GM19468 (cell line): Measurements from ENCODE around the gene PIP4K2A.

Experiments
- ATAC-seq: cut with Tn5 transposase; IDR thresholded peaks from one replicate; pipeline ENCODE4 v1.9.1; 2021; ENCODE audit warnings: mild to moderate bottlenecking, moderate library complexity, moderate number of reproducible peaks; ENCODE audit not compliant: unreplicated experiment; ENCODE audit errors: extremely low read depth

PIP4K2A gene

DNA sequence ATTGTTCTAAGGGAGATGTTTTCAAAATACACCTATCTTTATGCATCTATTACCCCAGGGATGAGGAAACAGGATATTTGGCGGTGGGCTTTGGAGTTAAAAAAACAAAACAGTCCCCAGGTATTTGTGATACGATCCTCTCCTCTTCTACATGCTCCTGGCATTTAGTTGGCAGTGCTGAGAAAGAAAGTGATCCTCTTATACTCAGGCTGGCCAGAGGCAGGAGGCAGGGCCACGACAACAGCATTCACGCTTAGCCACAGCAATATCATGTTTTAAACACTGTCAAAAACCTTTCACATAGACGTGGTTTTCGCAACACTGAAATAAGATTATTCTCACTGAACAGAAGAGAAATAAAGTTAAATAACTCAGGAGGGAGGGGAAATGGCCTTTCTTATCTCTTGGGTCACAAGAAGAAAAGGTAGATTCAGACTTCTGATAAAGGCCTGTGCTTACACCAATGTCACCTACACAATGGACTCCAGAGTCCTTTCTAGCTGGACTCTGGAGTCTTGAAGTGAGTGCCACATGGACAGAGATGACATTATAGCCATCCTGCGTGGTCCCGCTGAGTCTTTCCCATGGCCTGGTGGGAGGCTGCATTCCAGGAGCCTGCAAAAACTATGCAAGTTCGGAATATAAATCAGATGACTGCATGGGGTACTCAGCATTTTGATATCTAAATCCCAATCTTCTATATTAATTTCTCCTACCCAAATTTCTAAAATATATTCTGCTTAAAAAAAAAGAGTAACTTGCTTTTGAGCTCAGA is 88.7 kb downstream of the PIP4K2A start:
- ATAC-seq, result no peak

DNA sequence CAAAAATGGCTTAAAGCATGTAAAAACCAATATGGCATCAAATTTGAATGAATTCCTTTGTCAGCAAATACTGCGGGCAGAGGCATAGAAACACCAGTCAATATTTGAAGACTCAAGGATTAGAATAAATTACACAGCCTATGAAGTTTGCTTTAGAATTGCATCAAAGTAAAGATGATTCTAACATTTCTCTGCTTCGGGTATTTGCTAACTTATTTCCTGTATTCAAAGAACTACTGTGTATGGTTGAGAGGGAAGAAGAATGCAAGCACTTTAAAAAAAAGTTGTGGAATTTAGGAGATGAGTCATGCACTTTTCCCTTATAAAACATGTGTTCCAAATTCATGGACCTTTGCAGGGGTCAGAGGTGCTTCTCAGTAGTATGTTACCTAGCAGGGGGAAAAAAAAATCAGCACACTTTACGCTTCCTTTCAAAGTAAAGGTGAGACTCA is 90.1 kb downstream of the PIP4K2A start:
- ATAC-seq, result no peak

DNA sequence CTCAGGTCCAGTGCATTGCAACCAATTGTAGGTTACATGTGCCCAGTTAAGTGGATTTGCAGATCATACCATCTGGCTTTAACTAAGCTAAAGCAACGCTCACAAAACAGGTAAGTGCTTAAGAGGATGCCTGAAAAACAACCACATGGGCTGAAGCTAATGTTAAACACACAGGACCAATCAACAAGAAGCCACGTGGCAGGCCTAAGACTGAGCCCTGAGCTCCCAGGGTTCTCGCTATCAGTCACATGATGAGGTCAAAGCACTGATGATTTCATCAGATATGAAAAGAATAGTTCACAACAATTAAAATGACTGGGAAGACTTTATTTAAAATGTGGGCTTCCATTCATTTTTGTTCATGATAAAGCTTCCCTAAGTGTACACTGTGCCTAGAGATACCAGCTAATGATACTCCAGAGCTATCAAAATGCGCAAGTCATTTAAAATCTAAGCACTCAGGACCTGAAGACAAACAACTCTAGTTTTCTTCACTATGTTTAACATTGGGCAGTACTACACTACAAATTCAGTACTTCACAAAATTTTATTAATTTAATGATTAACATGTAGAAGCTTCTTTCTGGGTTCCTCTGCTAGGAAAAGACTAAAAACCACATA is 90.6 kb downstream of the PIP4K2A start:
- no peak for ATAC-seq

DNA sequence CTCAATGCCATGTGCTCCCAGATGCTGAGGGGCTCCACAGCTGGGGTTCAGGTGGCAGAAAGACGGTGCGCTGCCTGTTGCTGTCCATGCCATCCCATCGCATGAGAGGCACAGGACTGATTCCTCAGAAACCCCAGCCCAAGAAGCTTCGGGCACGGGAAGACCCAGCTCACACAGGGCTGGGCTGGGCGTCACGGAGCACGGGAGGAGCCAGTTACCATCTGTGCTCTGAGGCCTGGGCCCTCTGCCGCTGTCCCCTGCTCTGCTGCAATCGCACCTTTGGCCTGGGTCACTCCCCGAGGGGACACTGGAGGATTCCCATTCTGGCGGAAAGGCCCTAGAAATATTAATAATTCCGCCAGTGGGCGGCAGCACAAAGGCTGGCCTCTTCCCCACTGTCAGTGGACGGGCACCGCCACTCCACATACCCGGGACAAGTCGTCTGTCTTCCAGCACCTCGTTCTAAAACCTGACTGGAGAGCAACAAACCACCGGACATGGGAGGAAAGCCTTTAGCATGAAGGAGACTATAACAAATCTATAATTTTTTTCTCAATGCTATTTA is 92.1 kb downstream of the PIP4K2A start:
- ATAC-seq, result no peak

DNA sequence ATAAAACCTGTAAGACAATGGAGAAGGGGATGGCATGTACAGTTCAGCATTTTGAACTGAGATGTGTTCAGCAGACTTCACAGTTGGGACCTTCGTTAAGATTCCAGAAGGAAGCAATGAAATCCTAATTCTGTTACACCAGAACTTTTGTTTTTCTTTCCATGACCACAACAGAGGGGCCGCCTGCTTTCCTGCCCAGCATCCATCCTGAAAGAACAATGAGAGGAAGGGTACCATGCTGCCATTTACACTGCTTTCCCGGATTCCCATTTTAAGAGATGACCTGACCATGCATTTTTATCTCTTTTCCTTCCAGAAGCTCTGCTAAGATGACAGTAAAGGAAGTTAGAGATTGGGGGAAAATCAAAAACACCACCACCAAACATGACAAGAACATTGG is 92.7 kb downstream of the PIP4K2A start:
- no peak for ATAC-seq

DNA sequence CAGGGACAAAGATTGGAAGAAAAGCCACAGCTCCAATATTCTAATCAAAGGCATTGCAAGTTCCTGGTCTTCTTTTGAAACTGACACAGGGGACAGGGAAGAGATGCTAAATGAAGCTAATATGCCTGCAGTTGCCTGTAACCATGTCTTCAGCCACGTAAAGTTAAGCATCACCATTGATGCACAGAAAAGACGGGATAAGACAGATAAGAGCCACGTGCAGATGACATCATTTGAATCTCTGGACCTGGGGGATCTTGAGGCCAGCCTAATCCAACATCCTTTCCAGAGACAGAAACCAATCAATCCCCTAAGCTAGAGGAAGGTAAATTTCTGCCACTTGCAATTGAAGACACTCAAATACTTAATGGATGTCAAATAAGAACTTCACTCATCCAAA is 93.4 kb downstream of the PIP4K2A start:
- no peak for ATAC-seq

DNA sequence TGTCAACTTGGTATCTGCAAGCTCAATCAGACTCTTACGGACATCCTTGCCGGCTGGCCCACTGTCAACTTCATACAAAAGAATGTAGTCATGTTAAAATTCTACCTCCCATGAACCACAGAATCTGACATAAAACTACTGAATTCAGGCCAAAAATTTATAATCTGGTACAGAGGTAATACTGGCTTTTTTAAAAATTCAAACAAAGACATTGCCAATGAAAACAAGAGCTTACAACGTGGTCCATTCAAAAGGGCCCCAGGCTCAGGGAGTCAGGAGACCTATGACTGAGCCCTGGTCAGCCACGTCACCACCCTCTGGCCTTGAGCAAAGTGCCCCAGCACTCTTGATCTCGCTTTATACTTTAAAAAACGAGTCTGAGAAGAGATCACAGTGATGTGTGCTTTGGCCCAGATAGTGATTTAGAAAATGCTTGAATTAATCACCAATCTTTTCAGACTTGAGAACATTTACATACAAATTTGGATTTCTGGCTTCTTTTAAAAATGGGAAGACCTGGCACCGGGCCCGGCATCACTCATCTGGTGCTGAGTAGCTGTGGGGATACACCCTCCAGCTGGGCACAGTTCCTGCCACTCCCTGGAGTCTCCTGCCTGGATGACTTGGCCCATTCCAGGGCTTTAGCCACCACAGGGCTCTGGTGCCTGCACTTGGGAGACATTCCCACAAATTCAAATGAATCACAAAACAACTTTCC is 94.1 kb downstream of the PIP4K2A start:
- no peak for ATAC-seq

DNA sequence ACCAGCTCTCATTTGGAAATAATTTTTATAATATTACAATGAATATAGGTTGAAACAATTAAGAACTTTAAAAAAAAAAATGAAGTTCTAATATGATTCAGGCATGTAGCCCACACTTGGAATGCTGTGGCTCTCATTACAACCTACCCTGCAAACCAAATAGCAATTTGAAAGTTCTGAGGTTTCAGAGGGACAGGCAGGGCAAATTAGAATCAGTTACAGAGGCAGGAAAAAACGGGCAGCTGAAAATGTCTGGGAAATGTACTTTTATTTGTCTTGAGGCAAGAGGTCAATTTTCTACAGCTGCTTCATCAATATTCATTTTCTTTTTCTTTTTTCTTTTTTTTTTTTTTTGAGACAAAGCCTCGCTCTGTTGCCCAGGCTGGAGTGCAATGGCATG is 95.3 kb downstream of the PIP4K2A start:
- no peak for ATAC-seq

DNA sequence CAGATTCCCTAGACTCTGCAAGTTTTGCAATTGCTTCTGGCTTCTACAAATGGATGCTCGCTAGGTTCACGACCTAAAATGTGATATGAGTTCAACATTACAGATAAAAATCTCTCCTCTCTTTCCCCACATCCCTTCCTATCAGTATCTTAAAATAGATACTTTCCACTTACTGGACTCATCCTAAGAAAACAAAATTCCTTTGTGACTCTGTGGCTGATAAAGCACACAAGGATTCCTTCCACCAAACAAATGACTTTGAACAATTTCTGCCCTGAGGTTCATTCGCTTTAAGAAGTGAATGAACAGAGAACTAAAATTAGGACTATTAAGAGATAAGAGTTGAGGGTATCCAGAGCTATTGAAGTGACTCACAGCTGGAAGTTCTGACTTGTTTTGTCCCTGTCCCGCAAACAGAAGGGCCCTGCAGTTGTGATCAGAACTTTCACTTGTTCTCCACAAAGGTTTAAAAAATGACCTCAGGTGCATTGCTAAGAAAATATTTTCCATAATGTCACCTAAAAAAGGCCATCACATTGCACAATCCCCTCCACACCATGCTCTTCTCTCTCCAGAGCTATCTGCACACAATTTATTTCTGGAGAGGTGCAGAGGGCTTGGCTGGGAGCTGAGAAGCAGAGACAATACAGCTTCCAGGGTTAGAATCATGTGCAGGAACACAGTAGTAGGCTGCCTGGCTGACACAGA is 96.1 kb downstream of the PIP4K2A start:
- no peak for ATAC-seq

DNA sequence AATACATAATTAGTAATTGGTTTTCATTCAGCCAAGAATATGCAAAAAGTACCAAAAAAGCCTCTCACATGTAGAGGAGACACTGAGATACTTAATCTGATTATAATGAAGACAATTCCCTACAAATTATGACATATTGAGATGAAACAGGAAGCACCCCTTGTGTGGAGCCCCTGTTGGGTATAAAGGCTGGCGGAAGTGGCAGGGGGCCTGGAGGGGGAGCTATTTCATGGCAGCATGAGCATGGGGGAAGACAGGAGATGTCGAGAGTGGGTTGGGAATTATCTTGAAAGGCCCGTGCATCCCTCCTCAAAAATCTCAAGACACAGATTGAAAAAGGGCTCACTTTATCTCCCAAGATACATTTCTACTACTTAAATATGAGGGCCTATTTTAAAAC is 96.9 kb downstream of the PIP4K2A start:
- no peak for ATAC-seq

DNA sequence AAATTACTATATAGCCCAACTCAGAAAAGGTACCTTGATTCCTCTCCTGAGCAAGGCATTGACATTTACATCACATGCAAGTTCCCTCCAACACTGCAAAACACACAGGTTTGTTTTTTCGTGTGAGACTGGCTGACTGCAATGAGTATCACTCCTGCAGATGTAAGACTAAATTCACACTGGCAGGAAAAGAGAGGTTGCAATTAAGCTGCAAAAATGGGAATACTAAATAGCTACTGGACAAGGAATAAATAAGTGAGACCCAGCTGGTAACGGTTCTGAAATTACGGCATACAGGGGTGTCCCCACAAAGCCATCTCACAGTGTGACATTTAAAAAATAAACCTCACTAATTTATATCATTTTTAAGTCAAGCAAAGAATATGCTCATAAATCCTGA is 97.3 kb downstream of the PIP4K2A start:
- no peak for ATAC-seq

DNA sequence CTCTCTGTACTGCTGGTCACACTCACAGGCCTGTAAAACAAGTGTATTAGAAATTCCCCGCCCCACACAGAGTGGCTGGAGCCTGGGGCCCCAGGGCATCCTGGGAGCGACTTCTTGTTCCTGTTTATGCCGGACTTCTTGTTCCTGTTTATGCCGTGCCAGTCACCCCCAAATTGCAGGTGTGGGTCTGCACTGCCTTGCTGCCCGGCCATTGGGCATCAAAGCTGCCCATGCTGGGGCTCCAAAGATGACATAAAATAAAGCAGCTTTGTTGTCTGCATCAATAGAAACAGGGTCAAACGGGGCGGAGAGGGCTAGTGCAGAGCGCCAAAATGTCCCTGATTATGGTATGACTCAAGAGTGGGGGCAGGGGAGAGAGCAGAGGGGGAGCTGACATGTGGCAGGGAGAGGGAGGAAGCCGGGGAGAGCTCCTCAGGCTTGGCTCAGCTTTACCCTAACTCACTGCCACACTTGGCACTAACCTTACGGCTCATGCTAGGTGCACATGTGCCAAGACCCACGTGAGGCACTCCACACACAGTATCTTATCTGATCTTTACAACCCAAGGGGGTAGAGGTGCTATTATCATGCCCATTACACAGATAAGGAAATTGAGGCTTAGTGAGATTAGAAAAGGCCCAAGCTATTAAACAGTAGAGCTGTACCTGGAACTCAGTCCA is 98.4 kb downstream of the PIP4K2A start:
- ATAC-seq, result no peak

DNA sequence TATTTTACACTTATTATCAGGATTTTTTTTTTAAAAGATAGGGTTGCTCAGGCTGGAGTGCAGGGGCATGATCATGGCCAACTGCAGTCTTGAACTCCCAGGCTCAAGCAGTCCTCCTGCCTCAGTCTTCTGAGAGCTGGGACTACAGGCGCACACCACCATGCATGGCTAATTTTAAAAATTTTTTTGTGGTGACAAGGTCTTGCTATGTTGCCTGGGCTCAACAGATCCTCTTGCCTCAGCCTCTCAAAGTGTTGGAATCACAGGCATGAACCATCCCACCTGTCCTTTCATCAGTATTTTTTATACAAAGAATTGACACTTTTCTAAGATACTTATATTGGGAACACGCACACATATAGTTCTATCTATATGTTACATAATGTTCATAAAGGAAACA is 99.3 kb downstream of the PIP4K2A start:
- no peak for ATAC-seq

DNA sequence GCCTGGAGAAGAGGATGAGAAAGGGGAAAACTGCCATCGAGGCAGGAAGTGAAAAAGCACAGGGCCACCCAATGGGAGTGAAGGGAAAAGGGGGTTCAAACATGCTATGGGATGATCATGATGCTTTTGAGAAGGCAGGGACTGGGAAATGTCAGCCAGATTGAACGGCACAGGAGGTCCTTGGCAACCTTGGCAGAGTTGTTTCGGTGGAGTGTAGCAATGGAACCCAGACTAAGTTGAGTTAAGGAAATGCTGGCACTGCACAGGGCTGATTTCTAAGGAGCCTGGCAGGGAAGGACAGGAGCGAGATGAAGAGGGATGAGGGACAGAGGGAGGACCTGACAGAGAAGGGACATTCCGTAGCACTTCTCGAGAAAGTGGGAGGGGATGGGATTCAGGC is 101.4 kb downstream of the PIP4K2A start:
- no peak for ATAC-seq

DNA sequence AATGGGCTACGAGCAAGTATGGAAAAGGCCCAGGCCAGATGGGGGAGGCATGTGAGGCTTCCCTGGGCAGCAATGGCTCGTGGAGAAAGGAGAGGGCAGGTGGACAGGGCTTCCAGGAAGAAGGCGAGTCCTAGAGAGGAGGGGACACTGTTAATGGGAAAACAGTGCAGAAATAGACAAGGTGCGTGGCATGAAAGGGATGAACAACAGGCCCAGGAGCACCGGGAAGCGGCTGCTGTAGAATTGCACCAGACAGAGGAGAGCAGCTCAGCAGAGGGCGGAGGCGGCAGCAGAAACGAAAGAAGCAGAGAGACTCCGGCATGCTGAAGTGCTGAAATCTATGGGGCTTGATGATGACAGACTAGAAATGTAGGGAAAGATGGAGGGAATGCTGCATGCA is 102.1 kb downstream of the PIP4K2A start:
- ATAC-seq, result no peak

DNA sequence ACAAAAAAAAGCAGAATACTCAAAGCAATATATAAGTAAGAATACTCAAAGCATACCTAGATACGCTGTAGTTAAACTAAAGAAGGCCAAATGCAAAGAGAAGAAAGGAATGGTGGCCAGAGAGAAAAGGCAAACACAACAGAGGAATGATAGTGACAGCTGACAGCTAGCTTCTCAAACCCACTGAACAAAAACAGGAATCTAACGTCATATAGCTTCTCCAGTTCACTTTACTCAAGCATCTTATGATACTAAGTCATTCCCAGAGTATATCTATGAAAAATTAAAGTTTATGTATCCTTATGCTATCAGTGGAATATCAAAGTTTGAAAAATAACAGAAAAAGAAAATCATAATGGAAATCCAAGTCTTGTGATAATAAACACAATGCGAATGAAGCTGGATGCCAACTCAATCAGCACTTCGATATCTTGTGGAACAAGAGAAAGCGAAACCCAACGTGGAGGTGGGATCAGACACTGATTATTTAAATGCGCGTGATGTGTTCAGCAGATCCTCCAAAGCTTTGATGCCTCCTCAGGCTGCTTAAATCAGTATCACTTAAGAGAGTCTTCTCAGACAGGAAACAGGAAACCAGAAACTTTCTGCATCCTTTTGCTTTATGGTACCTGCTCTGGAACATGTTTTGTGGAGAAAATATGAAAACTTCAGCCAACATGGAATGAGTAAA is 102.8 kb downstream of the PIP4K2A start:
- no peak for ATAC-seq

DNA sequence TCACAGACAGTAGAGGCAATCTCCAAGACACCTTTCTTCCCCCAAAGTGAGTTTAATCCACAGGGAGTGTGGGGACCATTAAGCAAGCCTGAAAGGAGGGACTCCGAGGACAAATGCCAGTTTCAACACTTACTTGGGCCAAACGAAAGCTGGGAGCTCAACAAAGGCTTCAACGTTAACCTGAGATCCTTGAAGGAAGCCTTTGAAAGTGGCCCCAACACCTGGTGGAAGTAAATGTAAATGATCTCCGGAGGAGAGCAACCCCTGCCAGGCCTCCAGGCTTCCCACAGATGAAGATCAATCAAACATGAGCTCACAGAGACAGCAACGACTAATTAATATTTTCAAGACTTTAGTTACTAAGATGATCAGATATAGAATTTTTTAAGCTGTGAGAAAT is 103.8 kb downstream of the PIP4K2A start:
- no peak for ATAC-seq

DNA sequence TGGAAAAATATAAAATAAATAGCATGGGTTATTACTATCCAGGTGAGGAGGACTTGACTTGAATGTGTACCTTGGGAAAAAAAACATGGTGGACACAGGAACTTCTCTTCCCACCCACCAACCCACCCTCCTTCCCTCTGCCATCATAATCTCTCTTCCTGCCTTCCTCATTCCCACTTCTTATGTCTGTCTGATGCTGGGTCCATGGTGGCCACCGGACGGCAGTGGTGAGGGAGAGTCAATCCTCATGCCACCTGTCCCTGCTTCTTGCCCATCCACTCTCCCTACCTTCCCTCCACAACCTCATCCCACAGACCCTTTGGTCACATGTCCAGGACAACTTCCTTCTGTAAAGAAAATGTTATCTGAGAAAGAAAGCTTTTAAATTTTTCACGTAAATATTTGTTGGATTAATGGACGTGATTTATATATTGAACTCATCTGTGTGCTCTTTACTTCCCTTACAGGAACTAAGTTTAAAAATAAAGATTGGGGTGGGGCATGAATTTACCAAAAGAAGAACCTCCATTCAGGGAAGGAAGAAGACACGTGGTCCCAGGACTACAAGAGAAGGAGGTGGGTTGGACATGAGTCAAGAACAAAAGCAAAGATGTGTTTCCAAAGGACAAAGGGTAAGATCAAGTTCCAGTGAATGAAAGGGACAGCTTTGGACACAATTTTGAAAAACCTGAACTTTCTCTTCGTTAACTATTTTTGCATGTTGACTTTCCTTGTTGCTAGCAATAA is 104.5 kb downstream of the PIP4K2A start:
- no peak for ATAC-seq

DNA sequence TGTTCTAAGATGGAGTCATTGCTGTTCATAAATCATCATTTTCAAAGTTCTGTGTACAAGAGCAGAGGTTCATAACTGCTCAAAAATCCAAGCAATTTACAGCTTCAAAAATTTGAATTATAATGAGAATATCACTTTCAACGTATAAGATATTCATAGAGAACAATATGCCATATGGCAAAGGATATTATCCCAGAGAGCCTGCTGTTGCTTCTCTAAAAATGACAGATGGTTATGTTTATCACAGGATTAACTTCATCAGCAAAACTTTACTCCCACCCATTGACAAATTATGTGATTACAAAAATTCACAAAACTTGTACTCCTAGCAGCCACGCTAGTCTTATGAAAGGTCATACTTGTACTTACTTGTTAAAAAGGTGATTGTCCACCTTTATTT is 105.1 kb downstream of the PIP4K2A start:
- no peak for ATAC-seq
